HG03342 (cell line): ENCODE results near the gene ITIH6.
"Not testable (repeated sequence)": the region's sequence is repeated elsewhere in the genome, so short reads cannot be mapped to it uniquely, and the experiment has no call there.

ENCODE experiments used
- ATAC-seq: cut with Tn5 transposase; IDR thresholded peaks from one replicate; pipeline ENCODE4 v1.9.1; 2021; ENCODE audit warnings: mild to moderate bottlenecking, moderate library complexity; ENCODE audit not compliant: unreplicated experiment

ITIH6 gene

DNA sequence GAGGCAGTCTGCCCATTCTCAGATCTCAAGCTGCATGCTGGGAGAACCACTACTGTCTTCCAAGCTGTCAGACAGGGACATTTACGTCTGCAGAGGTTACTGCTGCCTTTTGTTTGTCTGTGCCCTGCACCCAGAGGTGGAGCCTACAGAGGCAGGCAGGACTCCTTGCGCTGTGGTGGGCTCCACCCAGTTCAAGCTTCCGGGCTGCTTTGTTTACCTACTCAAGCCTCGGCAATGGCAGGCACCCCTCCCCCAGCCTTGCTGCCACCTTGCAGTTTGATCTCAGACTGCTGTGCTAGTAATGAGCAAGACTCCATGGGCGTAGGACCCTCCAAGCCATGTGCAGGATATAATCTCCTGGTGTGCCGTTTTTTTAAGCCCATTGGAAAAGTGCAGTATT, 59.5 kb downstream of the ITIH6 start:
- not testable (repeated sequence) for ATAC-seq

DNA sequence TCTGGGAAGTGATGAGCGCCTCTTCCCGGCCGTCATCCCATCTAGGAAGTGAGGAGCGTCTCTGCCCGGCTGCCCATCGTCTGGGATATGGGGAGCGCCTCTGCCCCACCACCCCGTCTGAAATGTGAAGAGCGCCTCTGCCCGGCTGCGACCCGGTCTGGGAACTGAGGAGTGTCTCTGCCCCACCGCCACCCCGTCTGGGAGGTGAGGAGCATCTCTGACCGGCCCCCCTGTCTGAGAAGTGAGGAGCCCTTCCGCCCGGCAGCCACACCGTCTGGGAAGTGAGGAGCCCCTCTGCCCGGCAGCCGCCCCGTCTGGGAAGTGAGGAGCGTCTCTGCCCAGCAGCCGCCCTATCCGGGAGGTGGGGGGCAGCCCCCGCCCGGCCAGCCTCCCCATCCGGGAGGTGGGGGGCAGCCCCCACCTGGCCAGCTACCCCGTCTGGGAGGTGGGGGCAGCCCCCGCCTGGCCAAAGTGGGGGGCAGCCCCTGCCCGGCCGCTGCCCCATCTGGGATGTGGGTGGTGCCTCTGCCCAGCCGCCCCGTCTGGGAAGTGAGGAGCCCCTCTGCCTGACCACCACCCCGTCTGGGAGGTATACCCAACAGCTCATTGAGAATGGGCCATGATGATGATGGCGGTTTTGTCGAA, 61.6 kb downstream of the ITIH6 start:
- ATAC-seq, result not testable (repeated sequence)

DNA sequence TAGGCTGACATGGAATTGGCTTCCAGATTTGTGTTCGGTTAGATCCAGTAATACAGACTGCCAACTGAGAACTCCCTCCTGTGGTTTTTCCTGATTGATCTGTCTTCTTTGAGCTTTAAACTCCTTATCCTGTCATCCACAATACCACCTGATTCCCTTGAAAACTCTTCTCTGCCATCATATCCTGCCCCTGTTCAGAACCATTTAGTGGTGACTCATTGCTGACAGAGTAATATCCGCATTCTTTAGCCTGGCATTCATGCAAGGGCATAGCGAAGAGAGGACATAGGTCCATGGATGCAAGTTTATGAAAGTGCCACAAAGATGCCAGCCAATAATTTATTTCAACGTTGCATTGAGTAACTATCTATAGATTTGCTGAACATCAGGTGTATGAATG, 76.6 kb downstream of the ITIH6 start:
- no peak for ATAC-seq

DNA sequence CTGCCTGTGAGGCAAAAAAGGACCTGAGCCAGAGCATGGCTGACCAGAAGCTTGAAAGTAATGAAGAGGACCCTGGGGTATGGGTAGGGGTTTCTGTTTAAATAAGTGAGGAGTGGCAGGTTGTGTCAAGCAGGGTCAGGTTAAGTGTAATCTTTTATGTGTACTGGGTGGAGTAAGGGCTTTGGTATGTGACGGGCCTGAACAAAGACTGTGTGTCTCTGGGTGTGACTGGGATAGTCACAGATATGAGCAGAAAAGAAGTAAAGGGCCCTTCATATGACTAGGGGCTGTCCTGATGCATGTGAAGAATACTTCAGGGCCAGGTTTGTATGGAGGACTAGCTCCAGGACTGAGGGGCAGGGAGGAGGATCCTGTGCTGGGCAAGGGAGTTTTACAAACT, 82.4 kb downstream of the ITIH6 start:
- ATAC-seq, result no peak

DNA sequence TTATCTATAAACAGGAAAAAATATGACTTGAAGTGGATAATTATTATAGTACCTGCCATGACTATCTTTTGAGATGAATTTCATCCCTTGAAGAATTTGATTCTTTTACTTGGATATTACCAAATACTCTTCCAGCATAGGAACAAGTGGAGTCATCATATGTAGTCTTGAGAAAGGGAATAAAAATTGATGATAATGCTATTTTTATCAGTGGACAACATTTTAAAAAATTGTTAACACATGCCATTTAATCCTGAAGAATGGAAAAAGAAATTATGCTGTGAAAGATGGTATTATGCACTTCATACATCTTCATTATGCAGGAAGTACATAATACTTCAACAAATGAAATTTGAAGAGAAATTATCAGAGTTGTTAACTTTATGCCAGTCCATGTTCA, 83.6 kb downstream of the ITIH6 start:
- ATAC-seq, result no peak

DNA sequence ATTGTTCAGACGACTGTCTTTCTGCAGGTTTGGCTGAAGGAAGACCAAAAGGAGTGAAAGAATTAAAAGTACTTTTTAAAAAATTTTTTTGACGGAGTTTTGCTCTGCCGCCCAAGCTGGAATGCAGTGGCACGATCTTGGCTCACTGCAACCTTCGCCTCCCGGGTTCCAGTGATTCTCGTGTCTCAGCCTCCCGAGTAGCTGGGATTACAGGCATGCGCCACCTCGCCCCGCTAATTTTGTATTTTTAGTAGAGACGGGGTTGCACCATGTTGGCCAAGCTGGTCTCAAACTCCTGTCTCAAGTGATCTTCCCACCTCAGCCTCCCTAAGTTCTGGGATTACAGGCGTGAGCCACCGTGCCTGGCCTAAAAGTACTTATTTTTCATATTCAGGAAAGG, 86.3 kb downstream of the ITIH6 start:
- ATAC-seq, result no peak

DNA sequence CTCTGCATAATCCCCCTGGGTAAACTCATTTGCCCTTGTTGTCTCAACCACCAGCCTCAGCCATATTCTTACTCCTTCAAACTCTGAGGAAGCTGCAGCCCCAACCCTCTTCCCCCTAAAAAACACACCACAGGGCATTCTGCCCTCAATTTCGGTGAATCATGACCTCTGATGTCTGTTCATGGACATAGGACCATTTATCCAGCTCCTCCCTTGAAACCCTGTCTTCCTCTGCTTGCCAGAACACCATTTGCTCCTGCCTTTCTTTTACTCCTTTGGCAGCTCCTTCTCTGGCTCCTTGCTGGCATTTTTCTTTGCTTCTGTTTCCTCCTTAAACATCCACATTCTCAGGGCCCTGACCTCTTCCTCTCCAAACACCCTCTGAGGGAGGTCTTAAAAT, 87.1 kb downstream of the ITIH6 start:
- no peak for ATAC-seq

DNA sequence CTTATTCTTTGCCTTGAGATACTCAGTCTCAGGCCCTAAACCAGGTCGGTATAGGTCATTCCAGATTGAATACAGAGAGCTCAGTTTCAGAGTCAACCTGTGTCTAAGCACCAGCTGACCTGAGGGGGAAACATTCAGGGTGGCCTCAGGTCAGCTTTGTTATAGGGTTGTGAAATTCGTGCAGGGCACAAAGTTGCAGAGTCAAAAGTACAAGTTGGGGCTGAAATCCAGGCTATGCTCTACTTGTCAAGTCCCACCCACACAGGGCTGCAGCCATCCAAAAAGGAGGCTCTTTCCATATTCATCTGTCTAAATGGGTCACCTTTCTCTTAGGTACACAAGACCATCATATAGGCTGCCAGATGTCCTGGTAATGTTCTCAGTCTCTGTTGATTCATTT, 89.7 kb downstream of the ITIH6 start:
- no peak for ATAC-seq
